Uterus (tissue), 2 donors: ENCODE data around the gene STIP1.

Experiments
- POLR2A ChIP-seq, 2 donors: fragments of 450-650 bp; IDR thresholded peaks; one replicate each; pipeline ENCODE4 v1.6.1; 2016; ENCODE audit warnings: antibody characterized with exemption in 2 of 2, mild to moderate bottlenecking in 1 of 2, moderate library complexity in 1 of 2
- TF ChIP-seq, protein P1 (sequence below), 4 experiments: fragments of 200-600 bp in 2 of 4; fragments of 450-650 bp in 2 of 4; sonication (generic) in 2 of 4; IDR thresholded peaks; one replicate each; pipeline ENCODE4 v1.5.1; 2016 to 2019; ENCODE audit warnings: antibody characterized with exemption in 4 of 4, mild to moderate bottlenecking in 2 of 4, moderate library complexity in 1 of 4

DNA sequence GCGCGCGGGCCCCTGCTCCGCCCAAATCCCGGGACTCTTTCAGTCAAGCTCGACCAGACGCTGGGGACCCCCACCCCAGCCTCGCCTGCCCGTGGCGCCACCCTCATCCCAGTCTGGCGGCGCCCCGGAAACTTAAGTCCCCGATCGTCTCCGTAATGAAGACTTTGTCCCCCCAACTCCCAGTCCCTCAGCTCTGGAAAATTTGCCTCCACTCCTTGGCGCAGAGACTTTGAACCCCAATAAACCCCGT lies 65.7 kb downstream of the STIP1 start:
- TF ChIP-seq, protein P1, sequence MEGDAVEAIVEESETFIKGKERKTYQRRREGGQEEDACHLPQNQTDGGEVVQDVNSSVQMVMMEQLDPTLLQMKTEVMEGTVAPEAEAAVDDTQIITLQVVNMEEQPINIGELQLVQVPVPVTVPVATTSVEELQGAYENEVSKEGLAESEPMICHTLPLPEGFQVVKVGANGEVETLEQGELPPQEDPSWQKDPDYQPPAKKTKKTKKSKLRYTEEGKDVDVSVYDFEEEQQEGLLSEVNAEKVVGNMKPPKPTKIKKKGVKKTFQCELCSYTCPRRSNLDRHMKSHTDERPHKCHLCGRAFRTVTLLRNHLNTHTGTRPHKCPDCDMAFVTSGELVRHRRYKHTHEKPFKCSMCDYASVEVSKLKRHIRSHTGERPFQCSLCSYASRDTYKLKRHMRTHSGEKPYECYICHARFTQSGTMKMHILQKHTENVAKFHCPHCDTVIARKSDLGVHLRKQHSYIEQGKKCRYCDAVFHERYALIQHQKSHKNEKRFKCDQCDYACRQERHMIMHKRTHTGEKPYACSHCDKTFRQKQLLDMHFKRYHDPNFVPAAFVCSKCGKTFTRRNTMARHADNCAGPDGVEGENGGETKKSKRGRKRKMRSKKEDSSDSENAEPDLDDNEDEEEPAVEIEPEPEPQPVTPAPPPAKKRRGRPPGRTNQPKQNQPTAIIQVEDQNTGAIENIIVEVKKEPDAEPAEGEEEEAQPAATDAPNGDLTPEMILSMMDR (IDR thresholded peaks at IDR 0.05) = no peak
- no peak for TF ChIP-seq POLR2A (IDR thresholded peaks at IDR 0.05)
